ENCODE measurements around the gene ACKR1.

The ACKR1 gene, protein sequence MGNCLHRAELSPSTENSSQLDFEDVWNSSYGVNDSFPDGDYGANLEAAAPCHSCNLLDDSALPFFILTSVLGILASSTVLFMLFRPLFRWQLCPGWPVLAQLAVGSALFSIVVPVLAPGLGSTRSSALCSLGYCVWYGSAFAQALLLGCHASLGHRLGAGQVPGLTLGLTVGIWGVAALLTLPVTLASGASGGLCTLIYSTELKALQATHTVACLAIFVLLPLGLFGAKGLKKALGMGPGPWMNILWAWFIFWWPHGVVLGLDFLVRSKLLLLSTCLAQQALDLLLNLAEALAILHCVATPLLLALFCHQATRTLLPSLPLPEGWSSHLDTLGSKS

DNA sequence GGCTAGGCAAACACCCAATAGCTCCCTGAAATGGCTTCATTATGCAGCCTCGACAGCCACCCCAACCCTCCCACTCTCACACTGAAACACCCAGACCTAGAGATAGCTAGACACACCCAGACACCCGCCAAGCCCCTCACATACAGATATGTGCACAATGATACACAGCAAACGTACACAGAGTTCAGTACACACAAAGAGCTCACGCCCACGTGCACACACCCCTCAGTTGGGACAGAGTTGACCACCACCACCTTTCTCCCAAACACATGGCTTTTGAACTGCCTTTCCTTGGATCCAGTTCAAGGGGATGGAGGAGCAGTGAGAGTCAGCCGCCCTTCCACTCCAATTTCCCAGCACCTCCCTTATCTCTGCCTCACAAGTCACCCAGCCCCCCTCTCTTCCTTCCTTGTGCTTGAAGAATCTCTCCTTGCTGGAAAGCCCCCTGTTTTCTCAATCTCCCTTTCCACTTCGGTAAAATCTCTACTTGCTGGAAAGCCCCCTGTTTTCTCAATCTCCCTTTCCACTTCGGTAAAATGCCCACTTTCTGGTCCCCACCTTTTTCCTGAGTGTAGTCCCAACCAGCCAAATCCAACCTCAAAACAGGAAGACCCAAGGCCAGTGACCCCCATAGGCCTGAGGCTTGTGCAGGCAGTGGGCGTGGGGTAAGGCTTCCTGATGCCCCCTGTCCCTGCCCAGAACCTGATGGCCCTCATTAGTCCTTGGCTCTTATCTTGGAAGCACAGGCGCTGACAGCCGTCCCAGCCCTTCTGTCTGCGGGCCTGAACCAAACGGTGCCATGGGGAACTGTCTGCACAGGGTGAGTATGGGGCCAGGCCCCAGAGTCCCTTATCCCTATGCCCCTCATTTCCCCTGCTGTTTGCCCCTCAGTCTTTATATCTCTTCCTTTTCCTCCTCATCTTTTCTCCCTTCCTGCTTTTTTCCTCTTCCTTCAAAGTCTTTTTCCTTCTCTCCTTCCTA, at the start of gene ACKR1:
TSS of gene ACKR1 (plus strand) at position 715 of the 981 bp plus-strand sequence. CDS start at position 800, 85 bp downstream.
- no peak for DNase-seq

DNA sequence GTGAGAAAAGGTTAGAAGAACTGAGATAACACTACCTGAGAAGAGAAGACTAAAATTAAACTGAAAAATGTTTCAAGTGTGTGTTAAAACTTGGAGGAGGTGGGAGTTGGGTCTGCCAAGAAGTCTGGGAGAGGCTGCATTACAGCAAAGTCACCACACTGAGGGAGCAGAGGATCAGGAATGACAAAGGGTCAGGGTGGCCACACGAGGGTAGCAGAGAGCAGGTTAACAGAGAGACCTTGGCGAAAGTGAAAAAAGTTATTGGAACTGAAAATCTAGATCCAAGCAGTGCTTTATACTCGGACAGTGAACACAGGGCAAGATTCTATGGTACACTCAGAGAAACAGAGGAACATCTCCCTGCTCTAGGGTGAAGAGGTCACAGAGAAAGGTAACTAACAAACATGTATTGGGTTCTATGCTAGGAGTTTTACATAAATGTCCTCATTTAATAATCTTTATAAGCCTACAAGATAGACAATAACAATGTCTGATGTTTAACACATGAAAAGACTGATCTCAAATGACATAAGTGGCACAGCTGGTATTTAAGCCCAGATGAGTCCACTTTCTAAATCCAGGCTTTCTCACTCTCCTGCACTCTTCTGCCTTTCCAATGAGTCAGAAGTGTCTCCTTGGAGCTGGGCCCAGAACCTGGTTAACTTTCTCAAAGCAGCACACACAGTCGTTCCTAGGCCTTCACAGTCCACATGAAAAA, 43.5 kb upstream of the ACKR1 start:
- DNase-seq = peak; percentile 63

DNA sequence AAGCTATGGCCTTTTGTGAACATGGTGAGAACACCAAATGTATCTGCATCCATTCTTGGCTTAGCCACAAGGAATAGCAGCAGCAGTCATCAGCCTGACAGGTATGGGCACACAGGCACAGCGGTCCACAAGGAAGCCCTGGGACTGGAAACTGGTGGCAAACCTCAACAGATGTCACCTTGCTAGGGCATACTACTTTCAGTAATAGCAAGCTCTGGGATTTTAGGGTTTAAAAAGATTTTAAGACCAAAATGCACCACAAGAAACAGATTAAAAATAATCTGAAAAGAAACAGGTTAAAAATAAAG, 43.0 kb upstream of the ACKR1 start:
- DNase-seq = no peak

DNA sequence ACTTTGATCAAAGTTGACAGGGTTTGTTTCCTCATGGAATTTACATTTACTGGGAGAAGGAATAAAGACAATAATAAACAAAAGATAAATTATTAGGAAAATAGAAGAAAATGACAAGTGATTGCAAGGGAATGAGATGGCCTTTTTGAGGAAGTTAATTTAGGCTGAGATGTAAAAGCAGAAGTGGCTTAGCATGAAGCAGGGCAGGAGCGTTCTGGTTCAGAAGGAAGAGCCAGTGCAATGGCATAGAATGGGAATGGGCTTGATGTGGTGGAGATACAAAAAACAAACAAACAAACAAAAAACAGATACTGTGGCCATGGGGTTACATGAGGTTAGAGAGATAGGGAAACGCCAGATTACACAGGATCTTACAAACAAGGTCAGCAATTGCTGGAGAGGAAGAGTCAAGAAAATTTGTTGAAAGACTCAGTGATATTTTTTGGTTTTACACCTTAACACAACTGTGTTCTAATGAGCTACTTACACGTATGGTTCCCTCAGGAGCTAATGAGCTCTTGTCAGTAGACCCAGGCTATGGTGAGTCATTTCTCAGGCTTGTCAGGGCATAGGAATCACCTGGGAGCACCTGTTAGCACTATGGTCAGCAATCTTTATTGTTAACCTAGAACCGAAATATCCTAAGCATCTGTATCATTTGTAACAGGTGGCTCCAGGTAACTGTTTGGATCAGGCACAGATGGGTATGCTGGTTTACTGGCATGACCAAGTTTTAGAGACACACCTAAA, 42.0 kb upstream of the ACKR1 start:
- no peak for DNase-seq

DNA sequence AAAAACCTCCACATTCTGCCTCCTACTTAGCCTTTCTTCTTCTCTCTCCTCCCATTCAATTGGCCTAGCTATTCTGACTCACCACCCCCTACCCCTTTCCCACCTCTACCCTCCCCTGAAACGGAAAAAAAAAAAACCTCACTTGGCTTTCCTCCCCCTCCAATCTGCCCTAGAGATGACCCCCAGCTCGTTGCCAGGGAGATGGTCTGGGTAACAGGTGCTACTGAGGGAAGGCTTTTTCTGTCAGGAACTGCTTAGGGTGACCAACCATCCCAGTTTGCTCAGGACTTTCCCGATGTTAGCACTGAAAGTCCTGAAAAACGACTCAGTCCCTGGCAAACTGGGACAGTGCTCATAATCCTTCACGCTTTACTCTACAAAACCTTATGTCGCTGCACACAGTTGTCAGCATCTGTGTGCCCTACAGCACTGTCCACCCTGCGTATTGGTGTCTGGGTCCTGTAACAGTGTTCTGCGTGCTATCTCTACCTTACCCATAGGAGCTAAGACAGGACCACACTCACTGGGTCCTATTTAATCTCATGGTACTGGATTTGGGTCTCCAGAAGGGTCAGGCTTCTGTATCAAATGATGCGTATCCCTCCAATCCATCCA, 41.0 kb upstream of the ACKR1 start:
- DNase-seq = no peak

DNA sequence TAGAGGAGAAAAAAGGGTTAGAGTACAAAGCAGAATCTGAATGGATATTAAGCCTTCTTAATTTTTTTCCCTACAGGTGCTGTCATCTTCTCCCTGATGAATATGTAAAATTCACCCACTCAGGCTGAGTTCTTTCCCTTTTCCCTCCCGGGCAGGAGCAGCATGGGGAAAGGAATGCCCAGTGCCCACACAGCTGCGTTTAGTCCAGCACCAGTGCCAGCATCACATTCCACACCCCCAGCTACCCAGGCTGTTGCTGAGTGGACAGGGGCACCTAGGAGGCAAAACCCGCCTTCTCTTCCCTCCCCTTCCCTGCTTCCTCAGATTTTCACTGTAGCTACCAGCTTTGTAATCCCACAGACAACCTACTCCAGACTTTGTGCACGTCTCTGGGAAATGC, 36.6 kb upstream of the ACKR1 start:
- no peak for DNase-seq

DNA sequence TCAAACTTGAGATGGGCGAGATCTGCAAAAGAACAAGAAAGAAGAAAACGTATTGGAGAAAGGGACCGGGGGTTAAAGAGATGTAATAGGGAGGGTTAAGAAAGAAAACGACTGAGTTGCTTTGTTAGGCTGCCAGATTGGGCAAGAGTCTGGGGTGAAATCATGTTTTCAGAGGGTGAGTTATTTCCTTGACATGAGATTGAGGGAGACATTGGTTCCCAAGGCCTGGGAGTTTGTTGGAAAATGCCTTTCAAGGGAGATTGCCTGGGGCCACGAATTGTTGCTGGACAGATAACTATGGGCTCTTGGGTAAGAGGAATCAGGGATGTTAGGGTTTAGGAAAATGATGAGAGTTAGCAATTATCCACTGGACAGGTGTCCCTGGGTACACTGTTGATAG, 34.0 kb upstream of the ACKR1 start:
- DNase-seq = no peak

DNA sequence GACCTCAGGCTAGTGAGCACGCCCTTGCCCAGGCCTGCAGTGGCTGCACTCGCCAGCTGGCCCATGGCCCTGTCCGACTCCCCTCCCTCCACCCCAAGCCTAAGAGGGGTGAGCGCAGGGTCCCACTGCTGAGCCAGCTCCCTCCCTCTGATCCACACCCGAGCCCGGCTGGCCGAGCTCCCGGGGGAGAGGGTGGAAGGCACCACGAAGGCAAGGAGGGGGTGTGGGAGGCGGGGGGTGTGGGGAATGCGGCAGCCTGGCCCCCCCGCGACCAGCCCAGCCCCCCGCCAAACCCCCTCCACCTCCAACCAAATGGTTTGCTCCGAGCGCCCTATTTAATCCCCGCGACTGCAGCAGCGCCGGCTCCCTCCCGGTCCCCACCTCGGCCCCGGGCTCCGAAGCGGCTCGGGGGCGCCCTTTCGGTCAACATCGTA, 33.4 kb upstream of the ACKR1 start, which contains the start of gene CADM3:
TSS of gene CADM3 (plus strand) at position 362 of the 434 bp plus-strand sequence. CDS start 151 bp downstream, outside the sequence.
- no peak for DNase-seq

DNA sequence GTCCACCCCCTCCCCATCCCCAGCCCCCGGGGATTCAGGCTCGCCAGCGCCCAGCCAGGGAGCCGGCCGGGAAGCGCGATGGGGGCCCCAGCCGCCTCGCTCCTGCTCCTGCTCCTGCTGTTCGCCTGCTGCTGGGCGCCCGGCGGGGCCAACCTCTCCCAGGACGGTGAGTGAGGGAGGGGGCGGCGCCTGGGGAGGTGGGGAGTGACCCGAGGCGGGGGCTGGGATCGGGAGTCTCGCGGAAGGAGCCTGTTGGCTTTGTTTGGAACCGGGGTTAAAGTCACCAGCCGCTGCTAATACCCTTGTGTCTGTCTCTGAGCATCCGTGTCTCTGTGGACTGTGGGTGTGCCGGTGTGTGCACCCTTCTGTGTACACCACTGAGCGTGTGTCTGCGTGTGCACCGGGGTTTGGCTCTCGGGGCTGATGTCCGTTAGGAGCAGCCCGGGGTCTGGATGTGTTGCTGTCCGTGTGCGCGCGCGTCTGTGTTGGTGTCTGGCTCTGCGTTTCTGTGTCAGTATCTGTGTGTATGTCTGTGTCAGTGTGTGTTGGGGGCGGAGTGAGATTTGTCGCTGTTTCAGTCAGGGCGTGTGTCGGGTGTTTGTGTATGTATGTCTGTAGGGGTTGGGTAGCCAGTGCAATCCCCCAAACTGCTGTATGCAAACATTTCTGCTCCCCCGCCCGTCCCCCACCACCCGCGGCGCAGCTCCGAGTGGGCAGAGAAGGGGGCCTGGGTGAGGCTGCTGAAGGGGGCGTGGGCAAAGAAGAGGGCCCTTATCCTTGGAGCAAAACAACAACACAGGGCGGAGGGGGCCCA, 32.8 kb upstream of the ACKR1 start:
- DNase-seq = no peak

DNA sequence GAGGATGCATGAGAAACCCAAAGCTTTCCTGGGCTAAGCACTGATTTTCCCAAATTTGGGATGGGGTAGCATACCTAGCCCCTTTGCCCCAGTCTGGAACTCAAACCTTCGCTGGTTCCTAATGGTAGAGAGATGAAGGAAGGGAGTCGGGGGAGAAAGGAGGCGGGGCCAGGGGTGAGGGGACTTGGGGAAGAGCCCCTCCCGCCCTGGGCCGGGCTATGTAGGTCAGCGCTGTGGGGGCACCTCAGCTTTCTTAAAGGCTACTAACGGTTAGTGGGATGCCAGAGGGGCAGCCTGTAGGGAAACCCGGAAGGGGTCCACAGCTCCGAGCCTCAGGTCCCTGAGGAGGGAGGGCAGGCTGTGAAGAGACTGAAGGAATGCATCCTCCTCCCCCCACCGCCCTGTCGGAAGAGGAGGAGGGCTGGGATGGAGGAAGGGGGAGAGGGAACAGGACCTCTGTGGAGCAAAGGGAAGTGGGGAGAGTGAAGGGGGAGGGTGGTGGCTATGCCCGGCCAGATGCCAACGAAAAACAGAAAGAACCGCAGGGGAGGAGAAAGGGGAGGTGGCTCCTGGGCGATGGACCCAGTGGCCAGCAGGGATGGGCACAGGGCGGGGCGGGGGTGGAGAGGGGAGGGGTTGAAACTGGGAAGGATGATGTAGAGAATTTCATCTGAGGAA, 31.9 kb upstream of the ACKR1 start:
- DNase-seq = no peak

DNA sequence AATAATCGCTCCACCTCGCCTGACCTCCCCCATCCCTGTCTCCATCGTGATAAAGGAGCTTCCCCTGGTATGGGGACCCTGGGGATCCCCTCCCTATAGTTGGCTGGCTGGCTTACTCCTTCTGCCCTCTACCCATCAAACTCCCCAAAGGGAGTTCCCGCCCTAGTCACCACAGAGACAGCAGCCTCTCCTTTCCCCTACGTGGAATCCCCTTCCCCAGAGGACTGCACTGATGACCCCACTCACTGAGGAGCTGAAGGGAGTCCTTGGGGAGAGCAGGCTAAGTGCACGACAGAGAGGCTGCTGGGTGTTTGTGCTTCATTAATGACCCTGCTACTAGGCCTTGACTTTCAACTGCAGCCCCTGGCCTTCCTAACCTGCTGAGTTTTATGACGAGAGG, 31.4 kb upstream of the ACKR1 start:
- no peak for DNase-seq

DNA sequence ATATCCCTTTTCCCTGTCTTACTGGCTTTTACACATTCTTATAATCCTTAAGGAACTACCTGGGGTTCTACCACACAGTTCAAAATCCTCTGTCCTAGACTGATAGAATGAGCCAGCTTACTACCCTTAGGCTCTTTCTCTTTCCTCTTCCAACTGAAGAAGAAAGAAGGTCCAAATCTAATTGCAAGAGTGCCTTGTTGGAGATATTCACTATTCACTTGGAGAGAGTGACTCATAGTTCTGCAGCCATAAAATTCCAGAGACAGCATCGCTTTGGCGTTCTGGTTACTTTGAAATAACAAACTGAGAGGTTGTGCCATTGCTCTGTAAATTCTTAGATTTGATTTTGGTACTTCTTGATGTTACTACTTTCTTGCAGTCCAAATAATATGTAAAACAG, 29.1 kb upstream of the ACKR1 start:
- DNase-seq = no peak

DNA sequence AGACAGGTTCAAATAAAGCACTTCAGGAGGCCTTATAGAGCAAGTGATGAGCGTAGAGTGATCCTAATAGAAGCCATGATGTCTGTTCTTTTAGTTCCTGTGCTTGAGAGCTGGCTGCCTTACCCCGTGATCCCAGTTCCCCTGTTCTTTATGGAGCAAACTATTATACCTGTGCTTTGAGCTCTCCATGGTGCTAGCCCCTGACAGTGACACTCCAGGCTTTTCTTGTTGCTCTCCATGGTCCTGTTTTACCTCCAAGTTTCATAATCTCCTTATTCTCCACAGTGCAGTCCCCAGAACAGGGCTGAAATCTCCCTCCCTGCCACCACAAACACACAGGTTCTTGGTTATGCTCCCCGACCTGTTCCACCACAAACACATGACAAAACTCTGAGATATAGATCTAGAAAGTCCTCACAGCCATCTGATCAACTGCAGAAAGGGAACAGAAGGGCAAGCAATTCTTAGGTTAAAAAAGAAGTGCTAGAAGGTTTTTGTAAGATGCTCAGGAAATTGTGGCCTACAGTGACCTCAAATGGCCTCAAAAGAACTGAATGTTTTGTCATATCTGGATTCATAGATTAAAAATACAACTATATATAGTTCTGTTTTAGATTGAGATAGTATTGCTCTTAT, 27.3 kb upstream of the ACKR1 start:
- DNase-seq = no peak

DNA sequence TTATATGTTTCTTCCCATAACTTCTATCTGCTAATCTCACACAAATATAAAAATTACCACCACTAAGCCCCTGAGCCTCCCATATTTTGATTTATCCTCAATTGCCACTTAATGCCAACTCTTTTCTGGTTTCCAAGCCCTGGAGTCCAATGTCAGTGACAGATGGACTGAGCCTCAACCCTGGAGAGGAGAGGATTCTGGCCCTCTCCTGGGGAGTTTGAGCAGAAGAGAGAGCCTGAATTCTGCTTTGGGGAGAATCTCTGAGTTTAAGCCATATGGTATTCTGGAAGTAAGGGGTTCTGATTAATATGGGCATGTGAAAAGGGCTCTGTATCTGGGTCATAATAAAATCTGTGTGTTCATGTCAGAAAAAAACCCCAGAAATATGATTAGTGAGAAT, 24.8 kb upstream of the ACKR1 start:
- DNase-seq = no peak

DNA sequence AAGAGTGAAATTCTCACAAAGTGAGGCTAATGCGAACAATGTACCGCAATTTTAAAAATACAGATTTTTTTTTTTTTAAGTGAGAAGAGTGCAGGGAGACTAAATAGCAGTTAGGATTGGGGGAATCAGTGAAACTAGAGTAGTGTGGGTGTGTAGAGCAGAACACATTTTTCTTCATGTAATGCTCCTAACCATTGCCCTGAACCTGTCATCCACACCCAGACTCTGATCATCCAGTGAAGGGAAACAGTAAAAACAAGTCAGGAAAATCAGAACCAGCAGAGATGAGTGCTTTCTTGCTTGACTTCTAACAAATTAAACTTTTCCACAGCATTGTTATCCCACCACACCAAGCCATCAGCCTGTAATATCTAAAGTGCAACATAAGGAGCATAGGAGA, 24.2 kb upstream of the ACKR1 start:
- DNase-seq = no peak

DNA sequence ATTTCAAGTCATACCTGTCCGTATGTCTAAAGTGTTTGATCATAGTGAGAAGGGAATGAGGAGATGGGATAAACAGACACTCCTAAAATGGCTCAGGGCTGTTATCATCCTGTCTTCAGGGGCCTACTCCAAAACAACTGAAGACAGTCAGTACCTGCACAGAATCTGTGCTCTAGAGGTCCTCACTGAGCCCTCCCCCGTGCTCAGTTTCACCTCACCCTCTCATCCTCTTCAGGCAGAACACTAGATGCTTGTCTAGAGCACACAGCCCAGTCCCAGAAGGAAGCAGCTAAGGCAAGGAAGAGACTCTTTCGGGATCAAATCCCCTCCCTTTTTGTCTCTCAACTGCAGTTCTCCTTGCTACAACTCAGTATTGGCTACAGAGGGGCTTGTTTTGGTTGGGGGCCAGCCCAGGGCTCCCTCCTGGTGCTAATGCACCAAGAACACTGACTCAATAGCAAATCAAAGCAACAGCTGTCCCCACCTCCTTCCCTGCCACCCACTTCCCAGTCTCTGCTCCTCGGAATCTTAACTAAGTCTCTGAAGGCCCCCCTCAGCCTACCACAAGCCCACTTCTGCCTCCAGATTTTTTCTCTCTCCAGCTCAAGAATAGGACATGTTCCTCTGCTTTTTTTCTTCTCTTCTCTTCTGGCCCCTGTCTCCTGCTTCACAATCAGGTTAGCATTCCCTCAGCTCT, 23.2 kb upstream of the ACKR1 start:
- DNase-seq = no peak

DNA sequence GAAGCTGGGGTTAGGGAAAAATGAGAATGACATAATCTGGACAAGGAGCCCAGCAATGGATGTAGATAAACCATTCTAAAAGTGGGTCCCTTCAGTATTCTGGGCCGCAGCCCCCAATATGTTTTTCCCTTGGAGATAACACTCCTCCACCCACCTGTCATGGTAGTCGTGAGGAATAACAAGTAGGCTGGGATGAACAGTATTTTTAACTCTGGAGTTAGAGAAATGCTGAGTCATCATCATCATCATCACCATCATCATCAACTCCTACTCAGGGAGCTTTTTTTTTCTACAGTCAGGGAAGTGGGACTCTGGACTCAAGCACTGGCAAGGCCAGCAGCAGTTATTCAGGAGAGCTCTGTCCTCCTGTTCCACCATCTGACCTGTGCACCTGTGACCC, 20.5 kb upstream of the ACKR1 start:
- DNase-seq = no peak

DNA sequence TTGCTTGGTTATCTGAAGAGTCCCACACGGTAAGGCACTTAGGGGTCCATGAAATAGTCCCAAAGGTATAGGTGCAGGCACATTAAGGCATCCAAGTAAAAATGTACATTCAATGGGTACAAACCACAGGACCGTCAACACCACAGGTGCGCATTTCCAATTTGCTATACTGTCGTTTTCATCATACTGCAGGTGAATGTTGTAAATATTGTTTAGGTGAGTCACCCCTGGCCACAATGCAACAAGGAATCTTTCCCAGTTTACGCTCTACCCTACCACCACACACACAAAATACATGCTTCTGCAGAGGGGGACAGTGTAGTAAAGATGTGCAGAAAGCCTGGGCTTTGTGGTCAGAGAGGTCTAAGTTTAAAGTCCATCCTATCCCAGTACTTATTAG, 19.6 kb upstream of the ACKR1 start:
- no peak for DNase-seq

DNA sequence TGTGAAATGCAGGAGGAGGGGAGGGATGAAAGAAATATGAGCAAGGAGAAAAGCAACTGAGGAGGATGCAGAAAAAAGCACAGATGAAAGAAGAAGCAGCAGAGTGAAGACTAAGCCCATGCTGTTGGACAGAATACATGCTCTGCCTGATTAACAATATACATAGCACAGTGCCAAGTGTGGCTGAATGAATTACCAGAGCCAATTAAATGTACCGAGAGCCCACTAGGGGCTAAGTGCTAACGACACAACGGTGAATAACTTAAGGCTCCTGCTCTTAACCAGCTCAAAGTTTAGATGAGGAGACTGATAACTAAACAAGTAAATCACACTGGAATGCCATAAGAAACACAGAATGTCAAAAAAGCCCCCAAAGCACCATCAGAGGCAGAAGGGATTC, 17.6 kb upstream of the ACKR1 start:
- no peak for DNase-seq

Data from CD4-positive, alpha-beta T cell treated with Interleukin-4 for 4 hours (primary cell).